ENCODE measurements around the gene FSTL5. TPM values are rescaled to one million over a fixed set of nuclear protein-coding genes. Genes with fewer than 3 reads are reported as not detected.

The FSTL5 gene
- total and polyA plus RNA-seq, 4 donors = 0.01 to 0.08 TPM; not detected in 2

DNA sequence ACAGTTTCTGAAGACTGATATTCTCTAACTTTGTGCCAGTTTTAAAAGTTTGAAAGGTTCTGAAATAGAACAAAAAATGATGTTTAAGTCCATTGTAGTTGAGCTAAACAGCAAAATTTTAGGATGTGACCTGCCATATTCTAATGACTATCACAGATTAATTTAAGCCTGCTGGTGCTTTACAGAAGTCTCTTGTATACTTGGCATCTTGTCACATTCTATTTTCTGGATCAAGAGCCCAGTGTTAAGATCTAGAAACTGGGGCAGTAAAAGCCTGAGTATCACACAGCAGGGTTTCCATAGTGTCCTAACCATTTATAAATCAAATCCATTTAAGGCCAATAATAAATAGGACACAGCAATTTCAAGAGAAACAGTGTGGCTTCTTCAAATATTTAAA, 12.4 kb downstream of the FSTL5 start:
- Histone ChIP-seq H3K36me3 (ENCODE audit: control insufficient read depth in 4 of 4, insufficient read depth in 3 of 4, low read depth in 1 of 4, low read length in 3 of 4) (no peaks in the 10 kb centered on the region), H3K9ac (ENCODE audit: low read depth in 1 of 2, low read length in 2 of 2) (no peak overlapping the region), H3K4me1 (ENCODE audit: control insufficient read depth in 4 of 4, insufficient read depth in 4 of 4, low read length in 3 of 4) (no peaks in the 10 kb centered on the region), H3K9me3 (ENCODE audit: control insufficient read depth in 4 of 4, low read length in 3 of 4) (no peaks in the 10 kb centered on the region), H3K4me3 (ENCODE audit: low read depth in 1 of 3, low read length in 3 of 3) (no peak overlapping the region), H3K27ac (ENCODE audit: low read depth in 1 of 2, low read length in 2 of 2) (no peak overlapping the region), H3K27me3 (ENCODE audit: control insufficient read depth in 4 of 4, insufficient read depth in 4 of 4, low read length in 3 of 4) (peaks cover 0 to 6% (median 0%) of the 10 kb centered on the region in 4 donors)
- no peak for DNase-seq (ENCODE audit: low spot score)
- TF ChIP-seq HNF4A (conservative IDR thresholded peaks at IDR 0.05) (no peak), RAD21 (IDR thresholded peaks at IDR 0.05) (no peak)
- TF ChIP-seq, protein P1, sequence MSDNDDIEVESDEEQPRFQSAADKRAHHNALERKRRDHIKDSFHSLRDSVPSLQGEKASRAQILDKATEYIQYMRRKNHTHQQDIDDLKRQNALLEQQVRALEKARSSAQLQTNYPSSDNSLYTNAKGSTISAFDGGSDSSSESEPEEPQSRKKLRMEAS (IDR thresholded peaks at IDR 0.05) = no peak

DNA sequence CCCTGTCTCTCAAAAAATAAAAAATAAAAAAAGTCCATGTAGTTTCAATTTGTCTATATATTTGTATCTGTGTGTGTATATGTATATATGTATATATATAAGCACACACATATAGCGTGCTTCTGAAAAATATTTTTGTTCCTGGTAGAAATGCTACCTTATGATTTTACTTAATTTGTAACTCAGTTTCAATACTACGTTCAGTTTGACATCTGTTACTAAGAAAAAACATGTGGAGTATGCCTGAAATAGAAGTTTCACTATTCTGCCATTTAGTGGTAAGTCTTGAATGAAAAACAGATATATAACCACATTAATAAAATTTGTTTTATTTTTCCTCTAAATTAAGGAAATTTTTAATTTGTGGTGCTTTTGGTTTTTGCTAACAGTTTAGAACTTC, 14.2 kb downstream of the FSTL5 start:
- no peaks in the 10 kb centered on the region for H3K36me3 ChIP-seq (ENCODE audit: control insufficient read depth in 4 of 4, insufficient read depth in 3 of 4, low read depth in 1 of 4, low read length in 3 of 4)
- H3K9ac ChIP-seq (ENCODE audit: low read depth in 1 of 2, low read length in 2 of 2) = no peak overlapping the region
- H3K4me1 ChIP-seq (ENCODE audit: control insufficient read depth in 4 of 4, insufficient read depth in 4 of 4, low read length in 3 of 4) = no peaks in the 10 kb centered on the region
- DNase-seq (ENCODE audit: low spot score) = no peak
- H3K9me3 ChIP-seq (ENCODE audit: control insufficient read depth in 4 of 4, low read length in 3 of 4) = no peaks in the 10 kb centered on the region
- 84% methylated on average over 2 of the region's 2 CpGs for WGBS
- H3K4me3 ChIP-seq (ENCODE audit: low read depth in 1 of 3, low read length in 3 of 3) = no peak overlapping the region
- H3K27me3 ChIP-seq (ENCODE audit: control insufficient read depth in 4 of 4, insufficient read depth in 4 of 4, low read length in 3 of 4) = no peaks in the 10 kb centered on the region
- TF ChIP-seq, protein P2, sequence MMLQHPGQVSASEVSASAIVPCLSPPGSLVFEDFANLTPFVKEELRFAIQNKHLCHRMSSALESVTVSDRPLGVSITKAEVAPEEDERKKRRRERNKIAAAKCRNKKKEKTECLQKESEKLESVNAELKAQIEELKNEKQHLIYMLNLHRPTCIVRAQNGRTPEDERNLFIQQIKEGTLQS (IDR thresholded peaks at IDR 0.05) = no peak
- TF ChIP-seq, protein P3, sequence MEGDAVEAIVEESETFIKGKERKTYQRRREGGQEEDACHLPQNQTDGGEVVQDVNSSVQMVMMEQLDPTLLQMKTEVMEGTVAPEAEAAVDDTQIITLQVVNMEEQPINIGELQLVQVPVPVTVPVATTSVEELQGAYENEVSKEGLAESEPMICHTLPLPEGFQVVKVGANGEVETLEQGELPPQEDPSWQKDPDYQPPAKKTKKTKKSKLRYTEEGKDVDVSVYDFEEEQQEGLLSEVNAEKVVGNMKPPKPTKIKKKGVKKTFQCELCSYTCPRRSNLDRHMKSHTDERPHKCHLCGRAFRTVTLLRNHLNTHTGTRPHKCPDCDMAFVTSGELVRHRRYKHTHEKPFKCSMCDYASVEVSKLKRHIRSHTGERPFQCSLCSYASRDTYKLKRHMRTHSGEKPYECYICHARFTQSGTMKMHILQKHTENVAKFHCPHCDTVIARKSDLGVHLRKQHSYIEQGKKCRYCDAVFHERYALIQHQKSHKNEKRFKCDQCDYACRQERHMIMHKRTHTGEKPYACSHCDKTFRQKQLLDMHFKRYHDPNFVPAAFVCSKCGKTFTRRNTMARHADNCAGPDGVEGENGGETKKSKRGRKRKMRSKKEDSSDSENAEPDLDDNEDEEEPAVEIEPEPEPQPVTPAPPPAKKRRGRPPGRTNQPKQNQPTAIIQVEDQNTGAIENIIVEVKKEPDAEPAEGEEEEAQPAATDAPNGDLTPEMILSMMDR (IDR thresholded peaks at IDR 0.05; ENCODE audit: low read depth, low read length, missing input control) = no peak
- no peak for TF ChIP-seq GABPA (IDR thresholded peaks at IDR 0.05 in 1 of 2, conservative IDR thresholded peaks at IDR 0.05 in 1 of 2)
- TF ChIP-seq, protein P4, sequence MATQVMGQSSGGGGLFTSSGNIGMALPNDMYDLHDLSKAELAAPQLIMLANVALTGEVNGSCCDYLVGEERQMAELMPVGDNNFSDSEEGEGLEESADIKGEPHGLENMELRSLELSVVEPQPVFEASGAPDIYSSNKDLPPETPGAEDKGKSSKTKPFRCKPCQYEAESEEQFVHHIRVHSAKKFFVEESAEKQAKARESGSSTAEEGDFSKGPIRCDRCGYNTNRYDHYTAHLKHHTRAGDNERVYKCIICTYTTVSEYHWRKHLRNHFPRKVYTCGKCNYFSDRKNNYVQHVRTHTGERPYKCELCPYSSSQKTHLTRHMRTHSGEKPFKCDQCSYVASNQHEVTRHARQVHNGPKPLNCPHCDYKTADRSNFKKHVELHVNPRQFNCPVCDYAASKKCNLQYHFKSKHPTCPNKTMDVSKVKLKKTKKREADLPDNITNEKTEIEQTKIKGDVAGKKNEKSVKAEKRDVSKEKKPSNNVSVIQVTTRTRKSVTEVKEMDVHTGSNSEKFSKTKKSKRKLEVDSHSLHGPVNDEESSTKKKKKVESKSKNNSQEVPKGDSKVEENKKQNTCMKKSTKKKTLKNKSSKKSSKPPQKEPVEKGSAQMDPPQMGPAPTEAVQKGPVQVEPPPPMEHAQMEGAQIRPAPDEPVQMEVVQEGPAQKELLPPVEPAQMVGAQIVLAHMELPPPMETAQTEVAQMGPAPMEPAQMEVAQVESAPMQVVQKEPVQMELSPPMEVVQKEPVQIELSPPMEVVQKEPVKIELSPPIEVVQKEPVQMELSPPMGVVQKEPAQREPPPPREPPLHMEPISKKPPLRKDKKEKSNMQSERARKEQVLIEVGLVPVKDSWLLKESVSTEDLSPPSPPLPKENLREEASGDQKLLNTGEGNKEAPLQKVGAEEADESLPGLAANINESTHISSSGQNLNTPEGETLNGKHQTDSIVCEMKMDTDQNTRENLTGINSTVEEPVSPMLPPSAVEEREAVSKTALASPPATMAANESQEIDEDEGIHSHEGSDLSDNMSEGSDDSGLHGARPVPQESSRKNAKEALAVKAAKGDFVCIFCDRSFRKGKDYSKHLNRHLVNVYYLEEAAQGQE (IDR thresholded peaks at IDR 0.05) = no peak
- TF ChIP-seq HNF4G (IDR thresholded peaks at IDR 0.05) = no peak
- TF ChIP-seq FOXA2 (IDR thresholded peaks at IDR 0.05) = no peak
- TF ChIP-seq TAF1 (conservative IDR thresholded peaks at IDR 0.05) = no peak
- TF ChIP-seq JUND (IDR thresholded peaks at IDR 0.05) = no peak
- TF ChIP-seq, protein P1 (IDR thresholded peaks at IDR 0.05) = no peak
- TF ChIP-seq HNF4A (conservative IDR thresholded peaks at IDR 0.05) = no peak
- TF ChIP-seq EGR1 (IDR thresholded peaks at IDR 0.05; ENCODE audit: low read depth in 2 of 2) = no peak
- H3K27ac ChIP-seq (ENCODE audit: low read depth in 1 of 2, low read length in 2 of 2) = no peak overlapping the region
